MM.1S (cell line): ENCODE measurements around the gene C13orf42.

Source experiments
- DNase-seq: peaks from one replicate; pipeline ENCODE4 v3.0.0-alpha.2; 2015
- H2AFZ ChIP-seq: fragments of 300-600 bp; sonication (generic); 2 replicates; pipeline ENCODE4 v1.6.0; 2016; ENCODE audit warnings: antibody characterized with exemption, low read length
- H3F3A ChIP-seq: fragments of 300-600 bp; sonication (generic); 2 replicates; pipeline ENCODE4 v1.6.1; 2016; ENCODE audit warnings: mild to moderate bottlenecking, antibody characterized with exemption, low read length, moderate library complexity, mixed read lengths; ENCODE audit not compliant: insufficient read depth
- H3K27ac ChIP-seq: fragments of 300-600 bp; sonication (generic); 2 replicates; pipeline ENCODE4 v1.5.1; 2016; ENCODE audit warnings: mild to moderate bottlenecking, low read length
- H3K27me3 ChIP-seq: fragments of 300-600 bp; sonication (generic); replicated peaks from 2 replicates; pipeline ENCODE4 v1.6.0; 2016; ENCODE audit warnings: low read length; ENCODE audit not compliant: insufficient read depth
- H3K36me3 ChIP-seq: fragments of 300-600 bp; sonication (generic); replicated peaks from 2 replicates; pipeline ENCODE4 v1.6.1; 2016; ENCODE audit warnings: mild to moderate bottlenecking, low read length, mixed read lengths; ENCODE audit not compliant: insufficient read depth
- H3K4me1 ChIP-seq: fragments of 300-600 bp; sonication (generic); 2 replicates; pipeline ENCODE4 v1.6.1; 2016; ENCODE audit warnings: low read length, mixed read lengths
- H3K4me2 ChIP-seq: fragments of 300-600 bp; sonication (generic); 2 replicates; pipeline ENCODE4 v1.6.0; 2016; ENCODE audit warnings: low read depth, low read length
- H3K4me3 ChIP-seq: fragments of 300-600 bp; sonication (generic); 2 replicates; pipeline ENCODE4 v1.5.1; 2016; ENCODE audit warnings: low read length, mixed read lengths
- H3K79me2 ChIP-seq: fragments of 300-600 bp; sonication (generic); 2 replicates; pipeline ENCODE4 v1.6.1; 2016; ENCODE audit warnings: mixed run types, low read length, mixed read lengths
- H3K9ac ChIP-seq: fragments of 300-600 bp; sonication (generic); 2 replicates; pipeline ENCODE4 v1.6.1; 2016; ENCODE audit warnings: low read length, mixed read lengths
- H3K9me2 ChIP-seq: fragments of 300-600 bp; sonication (generic); replicated peaks from 2 replicates; pipeline ENCODE4 v1.6.1; 2016; ENCODE audit warnings: mild to moderate bottlenecking, low read length, mixed read lengths; ENCODE audit not compliant: insufficient read depth
- H3K9me3 ChIP-seq: fragments of 300-600 bp; sonication (generic); replicated peaks from 2 replicates; pipeline ENCODE4 v1.6.1; 2016; ENCODE audit warnings: mild to moderate bottlenecking, low read length, mixed read lengths; ENCODE audit not compliant: insufficient read depth
- H4K20me1 ChIP-seq: fragments of 300-600 bp; sonication (generic); 2 replicates; pipeline ENCODE4 v1.6.1; 2016; ENCODE audit warnings: mild to moderate bottlenecking, low read length, moderate library complexity, mixed read lengths; ENCODE audit not compliant: insufficient read depth
- EZH2 ChIP-seq: fragments of 300-600 bp; sonication (generic); optimal IDR thresholded peaks from 2 replicates; pipeline ENCODE3; 2017; ENCODE audit warnings: low read depth, mild to moderate bottlenecking, antibody characterized with exemption, low read length, mixed read lengths
- EZH2phosphoT487 ChIP-seq: fragments of 300-600 bp; sonication (generic); IDR thresholded peaks from 2 replicates; pipeline ENCODE4 v1.6.1; 2018; ENCODE audit warnings: antibody characterized with exemption, low read length
- TF ChIP-seq, protein P1 (sequence below): fragments of 300-600 bp; sonication (generic); IDR thresholded peaks from 2 replicates; pipeline ENCODE4 v1.5.1; 2016; ENCODE audit warnings: antibody characterized with exemption, low read length, mixed read lengths

C13orf42 gene

DNA sequence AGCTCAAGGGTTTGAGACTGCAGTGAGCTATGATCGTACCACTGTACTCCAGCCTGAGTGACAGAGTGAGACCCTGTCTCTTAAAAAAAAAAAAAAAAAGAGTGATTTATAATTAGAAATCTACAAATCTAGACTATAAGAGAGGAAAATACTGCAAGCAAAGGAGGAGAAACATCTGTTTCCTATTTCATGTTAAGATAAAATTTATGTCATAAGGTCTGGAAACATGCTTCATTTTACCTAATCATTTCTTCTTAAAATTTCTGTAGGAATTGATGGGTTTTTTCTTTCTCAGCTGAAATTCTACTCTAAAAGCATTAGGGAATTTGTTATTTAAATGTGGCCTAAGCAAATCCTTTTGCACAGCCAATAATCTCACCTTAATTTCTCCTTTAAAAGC is 53.2 kb downstream of the C13orf42 start:
- Histone ChIP-seq H3K79me2 (no peaks in the 10 kb centered on the region), H3K9me2 (no peaks in the 10 kb centered on the region), H3K9ac (no peak overlapping the region), H3K27me3 (no peaks in the 10 kb centered on the region), H3K27ac (no peak overlapping the region), H2AFZ (no peak overlapping the region), H4K20me1 (no peaks in the 10 kb centered on the region), H3F3A (no peaks in the 10 kb centered on the region), H3K4me3 (no peak overlapping the region), H3K4me1 (no peaks in the 10 kb centered on the region), H3K36me3 (no peaks in the 10 kb centered on the region), H3K4me2 (no peak overlapping the region), H3K9me3 (no peaks in the 10 kb centered on the region)
- no peak for DNase-seq
- TF ChIP-seq, protein P1, sequence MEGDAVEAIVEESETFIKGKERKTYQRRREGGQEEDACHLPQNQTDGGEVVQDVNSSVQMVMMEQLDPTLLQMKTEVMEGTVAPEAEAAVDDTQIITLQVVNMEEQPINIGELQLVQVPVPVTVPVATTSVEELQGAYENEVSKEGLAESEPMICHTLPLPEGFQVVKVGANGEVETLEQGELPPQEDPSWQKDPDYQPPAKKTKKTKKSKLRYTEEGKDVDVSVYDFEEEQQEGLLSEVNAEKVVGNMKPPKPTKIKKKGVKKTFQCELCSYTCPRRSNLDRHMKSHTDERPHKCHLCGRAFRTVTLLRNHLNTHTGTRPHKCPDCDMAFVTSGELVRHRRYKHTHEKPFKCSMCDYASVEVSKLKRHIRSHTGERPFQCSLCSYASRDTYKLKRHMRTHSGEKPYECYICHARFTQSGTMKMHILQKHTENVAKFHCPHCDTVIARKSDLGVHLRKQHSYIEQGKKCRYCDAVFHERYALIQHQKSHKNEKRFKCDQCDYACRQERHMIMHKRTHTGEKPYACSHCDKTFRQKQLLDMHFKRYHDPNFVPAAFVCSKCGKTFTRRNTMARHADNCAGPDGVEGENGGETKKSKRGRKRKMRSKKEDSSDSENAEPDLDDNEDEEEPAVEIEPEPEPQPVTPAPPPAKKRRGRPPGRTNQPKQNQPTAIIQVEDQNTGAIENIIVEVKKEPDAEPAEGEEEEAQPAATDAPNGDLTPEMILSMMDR, result no peak
- no peak for TF ChIP-seq EZH2

DNA sequence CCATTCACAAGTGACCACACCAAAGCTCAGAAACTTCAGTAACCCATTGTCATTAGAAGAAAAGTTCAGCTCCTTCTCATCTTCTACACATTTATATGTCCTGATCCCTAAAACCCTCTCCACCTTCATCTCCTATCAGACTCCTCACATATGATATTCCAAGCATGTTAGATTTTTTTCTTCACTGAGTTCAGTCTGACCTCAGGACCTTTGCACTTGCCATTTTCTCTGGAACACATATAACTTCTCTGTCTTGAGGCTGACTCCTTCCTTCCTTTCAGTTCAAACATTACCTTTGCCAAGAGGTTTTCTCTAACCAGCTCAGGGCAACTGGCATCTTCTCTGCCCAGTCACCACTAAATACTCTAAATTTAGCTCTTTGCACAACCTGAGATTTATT is 54.1 kb downstream of the C13orf42 start:
- no peaks in the 10 kb centered on the region for H3K9me3 ChIP-seq
- H3K4me2 ChIP-seq, result no peak overlapping the region
- no peaks in the 10 kb centered on the region for H3F3A ChIP-seq
- no peaks in the 10 kb centered on the region for H3K9me2 ChIP-seq
- H3K36me3 ChIP-seq, result no peaks in the 10 kb centered on the region
- no peaks in the 10 kb centered on the region for H3K4me1 ChIP-seq
- no peak overlapping the region for H2AFZ ChIP-seq
- no peak overlapping the region for H3K9ac ChIP-seq
- DNase-seq, result no peak
- H3K79me2 ChIP-seq, result no peaks in the 10 kb centered on the region
- H4K20me1 ChIP-seq, result no peaks in the 10 kb centered on the region
- no peaks in the 10 kb centered on the region for H3K27me3 ChIP-seq
- TF ChIP-seq EZH2, result no peak
- no peak overlapping the region for H3K27ac ChIP-seq
- H3K4me3 ChIP-seq, result no peak overlapping the region

DNA sequence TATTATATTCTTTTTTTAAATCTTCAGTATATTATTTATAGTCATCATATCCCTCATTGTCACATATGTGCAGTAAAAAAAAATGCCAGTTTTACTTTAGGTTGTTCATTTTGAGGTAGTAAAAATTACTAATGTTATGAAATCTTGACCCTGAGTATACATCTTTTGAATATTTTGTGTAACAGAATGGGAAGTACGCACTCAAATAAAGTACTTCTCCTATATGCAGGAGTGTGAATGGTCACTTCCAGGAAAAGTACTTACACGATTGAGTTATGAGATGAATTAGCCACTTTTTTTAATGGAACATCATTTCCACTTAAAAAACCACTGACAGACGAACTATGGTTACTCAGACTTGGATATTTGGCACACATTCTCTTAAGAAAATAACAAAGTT is 58.5 kb downstream of the C13orf42 start:
- Histone ChIP-seq H4K20me1 (no peaks in the 10 kb centered on the region), H3K27me3 (no peaks in the 10 kb centered on the region), H3K4me3 (no peak overlapping the region), H3K4me2 (no peak overlapping the region), H3F3A (no peaks in the 10 kb centered on the region), H3K36me3 (no peaks in the 10 kb centered on the region), H2AFZ (no peak overlapping the region), H3K9ac (no peak overlapping the region), H3K9me3 (no peaks in the 10 kb centered on the region), H3K27ac (no peak overlapping the region), H3K79me2 (no peaks in the 10 kb centered on the region), H3K9me2 (no peaks in the 10 kb centered on the region), H3K4me1 (no peaks in the 10 kb centered on the region)
- DNase-seq, result no peak
- TF ChIP-seq EZH2 (no peak), EZH2phosphoT487 (no peak)
- TF ChIP-seq, protein P1, result no peak

DNA sequence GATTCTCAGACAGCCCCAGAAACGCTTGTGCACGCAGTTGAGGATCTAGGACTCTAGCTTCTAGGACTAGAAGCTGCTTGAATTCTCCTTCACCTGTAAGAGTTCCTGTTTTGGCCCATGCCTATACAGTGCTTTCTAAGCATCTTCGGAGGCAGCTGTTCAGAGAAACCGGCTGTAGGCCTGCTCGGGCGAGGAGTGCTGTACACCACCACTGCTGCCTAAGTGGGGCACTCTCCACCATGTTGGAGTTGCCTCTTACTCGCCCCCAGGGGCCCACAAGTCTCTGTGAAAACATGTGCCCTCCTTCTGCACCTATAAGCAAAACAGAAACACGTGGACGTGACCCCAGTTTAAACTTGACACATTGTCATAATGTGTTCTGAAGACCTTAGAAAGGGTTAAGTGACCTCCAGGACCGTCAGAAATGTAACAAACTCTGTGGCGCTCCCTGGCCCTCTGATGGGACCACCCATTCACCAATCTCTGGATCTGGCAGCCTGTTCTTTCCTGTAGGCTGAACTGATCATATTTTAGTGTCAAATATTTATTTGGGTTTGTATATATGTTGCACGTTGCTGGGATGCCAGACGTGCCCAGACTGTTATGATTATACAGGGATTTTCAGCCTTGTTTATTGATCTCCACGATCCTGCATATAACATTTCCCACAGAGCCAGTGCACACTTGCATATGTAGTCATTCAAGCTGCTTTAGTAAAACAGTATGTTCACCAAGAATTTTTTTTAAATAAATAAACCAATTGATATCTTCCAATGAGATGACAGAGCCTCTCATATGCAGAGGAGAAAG is 60.8 kb downstream of the C13orf42 start:
- Histone ChIP-seq H3F3A (no peaks in the 10 kb centered on the region), H3K4me1 (no peaks in the 10 kb centered on the region), H4K20me1 (no peaks in the 10 kb centered on the region), H3K27me3 (no peaks in the 10 kb centered on the region), H3K79me2 (no peaks in the 10 kb centered on the region), H3K36me3 (no peaks in the 10 kb centered on the region), H2AFZ (no peak overlapping the region), H3K9ac (no peak overlapping the region), H3K4me3 (no peak overlapping the region), H3K9me3 (no peaks in the 10 kb centered on the region), H3K4me2 (no peak overlapping the region), H3K27ac (no peak overlapping the region), H3K9me2 (no peaks in the 10 kb centered on the region)
- no peak for DNase-seq
- TF ChIP-seq EZH2 (no peak), EZH2phosphoT487 (no peak)
- TF ChIP-seq, protein P1, result no peak
